Activated T-cell treated with anti-CD3 and anti-CD28 coated beads, Interleukin-2, amount 50 U/mL, for 24 hours (primary cell): ENCODE measurements around the gene GRID1.

Experiments used
- DNase-seq: peaks from one replicate; pipeline ENCODE4 v3.0.0-alpha.2; 2020
- H3K27ac Mint-ChIP-seq: 2 replicates; pipeline ENCODE4 v1.8.0; 2020; ENCODE audit warnings: mild to moderate bottlenecking, mixed read lengths
- H3K27me3 Mint-ChIP-seq: 2 replicates; pipeline ENCODE4 v1.8.0; 2020; ENCODE audit warnings: mixed read lengths
- H3K36me3 Mint-ChIP-seq: 2 replicates; pipeline ENCODE4 v1.8.0; 2020; ENCODE audit warnings: low read depth, mixed read lengths
- H3K4me1 Mint-ChIP-seq: 2 replicates; pipeline ENCODE4 v1.8.0; 2020; ENCODE audit warnings: low read depth, mixed read lengths
- H3K4me3 Mint-ChIP-seq: 2 replicates; pipeline ENCODE4 v1.8.0; 2020; ENCODE audit warnings: mild to moderate bottlenecking, moderate library complexity, mixed read lengths
- H3K9me3 Mint-ChIP-seq: 2 replicates; pipeline ENCODE4 v1.8.0; 2020; ENCODE audit warnings: mixed read lengths

GRID1 gene

DNA sequence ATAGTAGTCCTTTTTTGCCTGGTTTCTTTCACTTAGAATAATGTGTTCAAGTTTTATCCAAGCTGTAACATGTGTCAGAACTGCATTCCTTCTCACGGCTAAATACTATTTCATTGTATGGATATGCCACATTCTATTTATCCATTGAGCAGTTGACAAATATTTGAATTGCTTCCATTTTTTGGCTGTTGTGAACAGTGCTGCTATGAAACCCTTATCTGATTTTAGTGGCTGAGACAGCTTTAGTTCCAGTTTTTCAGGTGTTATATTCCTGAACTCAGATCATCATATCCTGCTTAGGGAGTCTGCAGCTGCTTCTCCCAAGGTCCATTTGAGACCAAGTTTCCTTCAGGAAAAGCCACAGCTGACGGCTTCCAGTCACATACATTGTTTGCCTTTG, 339.2 kb downstream of the GRID1 start:
- Mint-ChIP-seq H3K27me3 (peaks cover 29% of the 10 kb centered on the region), H3K27ac (no peak overlapping the region), H3K4me3 (no peak overlapping the region), H3K4me1 (no peaks in the 10 kb centered on the region), H3K36me3 (no peaks in the 10 kb centered on the region), H3K9me3 (no peaks in the 10 kb centered on the region)
- DNase-seq: no peak

DNA sequence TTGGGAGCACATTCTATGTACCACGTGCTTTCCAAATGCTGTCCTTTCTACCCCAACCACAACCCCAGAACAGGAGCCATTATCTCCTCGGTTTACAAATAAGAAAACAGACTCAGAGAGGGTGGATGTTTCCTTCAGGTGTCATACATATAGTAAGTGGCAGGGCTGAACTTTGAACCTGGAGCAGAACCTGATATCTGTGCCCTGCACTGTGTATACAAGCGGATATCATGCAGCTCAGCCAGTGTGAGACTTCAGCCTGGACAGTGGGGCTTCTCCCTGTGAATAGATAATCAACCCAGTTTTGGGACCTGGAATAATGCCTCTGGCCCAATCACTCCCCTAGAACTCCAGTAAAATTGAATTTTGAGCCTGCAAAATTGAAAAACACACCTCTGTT, 341.1 kb downstream of the GRID1 start:
- DNase-seq: no peak
- no peaks in the 10 kb centered on the region for H3K4me1 Mint-ChIP-seq
- H3K36me3 Mint-ChIP-seq: no peaks in the 10 kb centered on the region
- peaks cover 25% of the 10 kb centered on the region for H3K27me3 Mint-ChIP-seq
- no peak overlapping the region for H3K4me3 Mint-ChIP-seq
- no peak overlapping the region for H3K27ac Mint-ChIP-seq
- no peaks in the 10 kb centered on the region for H3K9me3 Mint-ChIP-seq

DNA sequence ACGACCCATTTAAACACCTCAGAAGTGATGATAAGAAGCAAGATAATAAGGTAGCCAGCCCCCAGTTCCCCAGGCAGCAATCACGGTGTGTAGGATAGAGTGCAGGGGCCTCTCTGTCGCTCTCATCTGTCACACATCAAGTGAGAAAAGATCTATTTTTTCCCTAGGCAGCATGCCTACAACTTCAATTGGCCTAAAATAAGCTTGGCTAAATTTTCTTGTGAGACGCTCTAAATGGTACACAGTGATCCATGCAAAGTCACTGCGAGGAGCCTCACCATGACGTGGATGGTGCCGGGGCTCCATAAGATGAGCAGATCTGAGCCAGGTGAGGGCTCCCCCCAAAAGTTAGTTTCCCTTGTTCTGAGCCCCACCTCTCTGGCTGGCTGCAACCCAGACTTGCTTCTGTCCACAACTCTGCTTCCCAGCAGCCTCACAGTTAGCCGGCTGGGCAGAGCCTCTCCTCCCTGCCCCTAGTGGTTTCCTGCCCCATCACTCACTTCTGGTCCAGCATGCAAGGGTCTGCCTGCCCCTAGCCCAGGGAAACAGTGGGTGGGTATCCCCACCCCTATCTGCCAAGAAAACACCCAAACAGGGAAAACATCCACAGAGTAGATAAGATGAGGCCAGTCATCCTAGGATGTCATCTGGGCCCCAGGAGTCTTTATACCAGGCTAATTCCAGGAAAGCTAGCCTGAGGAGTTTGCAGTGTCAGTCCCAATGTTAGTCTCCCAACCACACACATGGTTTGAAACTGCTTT, 342.1 kb downstream of the GRID1 start:
- H3K4me1 Mint-ChIP-seq: no peaks in the 10 kb centered on the region
- no peaks in the 10 kb centered on the region for H3K36me3 Mint-ChIP-seq
- H3K9me3 Mint-ChIP-seq: no peaks in the 10 kb centered on the region
- no peak overlapping the region for H3K27ac Mint-ChIP-seq
- H3K4me3 Mint-ChIP-seq: no peak overlapping the region
- peaks cover 17% of the 10 kb centered on the region for H3K27me3 Mint-ChIP-seq
- DNase-seq: no peak

DNA sequence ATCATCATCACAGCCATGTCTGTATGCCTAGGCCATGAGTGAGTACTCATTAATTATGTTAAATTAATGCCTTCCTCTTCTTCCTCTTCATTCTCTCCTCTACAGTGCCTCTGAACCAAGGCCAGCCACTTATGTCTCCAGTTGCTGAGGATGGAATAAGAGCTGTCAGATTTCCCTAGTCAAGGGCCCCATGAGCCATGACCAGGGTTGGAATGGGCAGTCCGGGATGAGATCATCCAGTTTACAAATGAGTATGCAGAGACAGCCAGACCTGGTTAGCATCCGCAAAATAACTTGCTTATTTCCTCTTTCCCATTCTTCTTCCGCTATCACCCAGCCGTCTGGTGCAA, 342.7 kb downstream of the GRID1 start:
- Mint-ChIP-seq H3K4me3 (no peak overlapping the region), H3K4me1 (no peaks in the 10 kb centered on the region), H3K27me3 (peaks cover 13% of the 10 kb centered on the region), H3K27ac (no peak overlapping the region), H3K9me3 (no peaks in the 10 kb centered on the region), H3K36me3 (no peaks in the 10 kb centered on the region)
- no peak for DNase-seq

GRCh38 chr10:86023336-86023735, 343.3 kb downstream of the GRID1 start:
- Mint-ChIP-seq H3K4me3 (no peak overlapping the region), H3K27ac (no peak overlapping the region), H3K27me3 (peaks cover 11% of the 10 kb centered on the region), H3K36me3 (no peaks in the 10 kb centered on the region), H3K9me3 (no peaks in the 10 kb centered on the region), H3K4me1 (no peaks in the 10 kb centered on the region)
- DNase-seq: no peak

DNA sequence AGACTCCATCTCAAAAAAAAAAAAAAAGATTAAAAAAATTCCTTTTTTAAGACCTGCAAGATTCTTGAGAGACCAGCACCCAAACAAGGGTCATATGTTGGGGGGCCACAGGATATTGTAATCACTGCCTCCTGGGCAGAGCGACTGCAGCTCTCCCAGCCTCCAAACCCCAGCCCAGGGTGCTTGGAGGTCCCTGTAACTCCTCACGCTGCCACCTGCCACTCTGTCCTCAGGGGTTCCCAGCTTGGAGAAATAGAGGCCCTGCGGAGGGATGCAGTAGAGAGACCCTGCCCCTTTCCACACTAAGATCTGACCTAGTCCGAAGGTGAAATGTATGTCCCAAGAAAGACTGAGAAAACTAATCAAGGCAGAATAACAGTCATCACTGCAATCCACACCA, 343.7 kb downstream of the GRID1 start:
- H3K27me3 Mint-ChIP-seq: peaks cover 8% of the 10 kb centered on the region
- H3K27ac Mint-ChIP-seq: no peak overlapping the region
- H3K4me3 Mint-ChIP-seq: no peak overlapping the region
- H3K36me3 Mint-ChIP-seq: no peaks in the 10 kb centered on the region
- no peak for DNase-seq
- H3K9me3 Mint-ChIP-seq: no peaks in the 10 kb centered on the region
- H3K4me1 Mint-ChIP-seq: peaks cover 1% of the 10 kb centered on the region

DNA sequence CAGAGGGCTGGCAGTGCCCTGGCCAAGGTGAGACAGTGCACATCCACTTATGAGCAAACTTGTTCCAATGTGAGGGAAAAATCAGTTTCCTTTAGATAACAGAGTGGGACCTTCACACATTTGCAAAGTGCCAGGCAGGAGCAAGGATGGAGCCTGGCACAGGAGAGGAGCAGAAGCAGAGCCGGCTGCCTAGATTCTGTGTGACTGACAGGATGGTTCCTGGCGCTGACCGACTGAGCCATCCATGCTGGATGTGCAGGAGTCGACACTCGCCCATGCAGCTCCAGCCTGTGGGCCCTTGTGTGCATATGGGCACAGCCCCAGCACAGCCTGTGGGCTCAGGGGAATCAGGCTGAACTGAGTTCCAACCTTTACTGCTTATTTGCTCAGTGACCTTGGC, 346.5 kb downstream of the GRID1 start:
- Mint-ChIP-seq H3K4me1 (peaks cover 5% of the 10 kb centered on the region), H3K27me3 (no peaks in the 10 kb centered on the region), H3K27ac (no peak overlapping the region), H3K4me3 (no peak overlapping the region), H3K9me3 (no peaks in the 10 kb centered on the region), H3K36me3 (no peaks in the 10 kb centered on the region)
- no peak for DNase-seq

DNA sequence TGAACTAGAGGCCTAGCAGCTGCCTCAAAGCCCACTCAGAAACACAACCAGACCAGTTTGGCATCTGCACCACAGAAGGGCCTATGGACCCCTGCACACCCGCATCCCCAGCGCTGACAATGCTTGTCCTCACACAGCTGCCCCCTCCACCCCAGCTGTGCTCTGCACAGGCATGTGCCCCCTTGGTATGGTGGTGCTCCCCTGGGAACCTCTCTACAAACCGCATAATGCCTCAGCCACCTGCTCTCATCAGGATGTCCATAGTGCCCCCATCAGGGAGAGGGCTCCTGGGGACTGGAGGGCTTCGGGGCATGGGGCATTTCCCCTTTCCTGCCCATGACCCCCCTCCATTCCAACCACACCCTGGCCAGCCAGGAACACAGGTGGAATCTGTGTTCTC, 347.5 kb downstream of the GRID1 start:
- Mint-ChIP-seq H3K36me3 (no peaks in the 10 kb centered on the region), H3K4me3 (no peak overlapping the region), H3K27me3 (no peaks in the 10 kb centered on the region), H3K9me3 (no peaks in the 10 kb centered on the region), H3K4me1 (peaks cover 5% of the 10 kb centered on the region), H3K27ac (no peak overlapping the region)
- no peak for DNase-seq

GRCh38 chr10:86018735-86019058, 347.9 kb downstream of the GRID1 start:
- Mint-ChIP-seq H3K36me3 (no peaks in the 10 kb centered on the region), H3K4me3 (no peak overlapping the region), H3K27me3 (no peaks in the 10 kb centered on the region), H3K27ac (no peak overlapping the region), H3K9me3 (no peaks in the 10 kb centered on the region), H3K4me1 (peaks cover 5% of the 10 kb centered on the region)
- DNase-seq: no peak

DNA sequence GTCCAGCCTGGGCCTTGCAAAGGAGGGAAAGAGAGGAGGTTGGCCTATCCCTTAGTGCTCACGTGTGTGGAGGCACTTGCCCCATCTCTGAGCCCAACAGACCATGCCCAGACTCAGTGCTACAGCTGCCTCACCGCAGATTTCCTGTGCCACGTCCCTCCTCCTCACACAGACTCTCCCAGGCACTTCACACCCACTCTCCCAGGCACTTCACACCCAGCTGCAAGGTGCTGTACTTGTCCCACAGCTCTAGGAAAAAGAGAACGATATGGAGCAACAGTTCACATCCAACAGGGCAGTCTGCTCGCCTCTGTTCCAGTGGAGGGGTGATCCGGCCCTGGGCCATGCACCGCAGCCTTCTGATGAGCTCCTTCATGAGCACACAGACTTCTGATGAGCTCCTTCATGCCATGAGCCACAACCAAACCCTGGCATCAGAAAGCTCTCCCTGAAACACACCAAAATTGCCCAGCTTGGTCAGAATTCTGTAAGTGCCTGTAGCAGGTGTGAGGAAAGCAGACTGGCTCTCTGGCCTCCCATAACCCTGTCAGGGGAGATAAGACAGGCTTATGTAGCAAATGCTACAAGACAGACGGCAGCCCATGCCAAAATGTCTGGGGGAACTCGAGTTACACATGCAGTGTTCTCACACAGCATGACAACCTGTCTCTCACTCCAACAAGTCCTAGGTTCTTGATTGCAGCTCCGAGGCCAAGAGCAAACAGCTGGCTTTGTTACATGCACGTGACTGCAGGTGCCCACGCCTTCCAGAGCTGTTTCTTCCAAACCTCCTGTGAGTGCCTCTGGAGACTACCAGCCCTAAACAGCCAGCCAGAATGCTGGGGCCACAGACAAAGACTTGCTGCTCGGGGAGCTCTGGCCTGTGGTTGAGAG, 348.5 kb downstream of the GRID1 start:
- Mint-ChIP-seq H3K9me3 (no peaks in the 10 kb centered on the region), H3K4me1 (peaks cover 5% of the 10 kb centered on the region), H3K36me3 (no peaks in the 10 kb centered on the region), H3K27ac (no peak overlapping the region), H3K27me3 (no peaks in the 10 kb centered on the region), H3K4me3 (no peak overlapping the region)
- no peak for DNase-seq

DNA sequence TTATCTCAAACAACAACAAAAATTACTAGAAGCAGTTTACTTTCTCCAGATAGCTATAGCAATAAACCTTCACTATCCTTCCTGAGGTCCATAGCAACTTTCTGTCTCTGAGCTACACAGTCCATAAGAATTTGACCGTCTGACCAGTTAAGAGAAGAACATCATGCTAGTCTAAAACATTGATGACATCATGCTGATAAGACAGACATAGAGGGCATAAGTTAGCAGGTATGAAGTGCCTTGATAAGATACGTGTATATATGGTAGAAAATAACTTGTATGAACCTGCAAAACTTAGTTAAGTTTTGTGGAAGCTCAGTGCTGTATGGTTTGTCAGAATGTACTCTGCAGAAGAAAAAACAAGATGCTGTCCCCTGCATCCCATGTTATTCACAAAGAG, 353.0 kb downstream of the GRID1 start:
- Mint-ChIP-seq H3K9me3 (no peaks in the 10 kb centered on the region), H3K4me1 (peaks cover 5% of the 10 kb centered on the region), H3K36me3 (no peaks in the 10 kb centered on the region), H3K27ac (no peak overlapping the region), H3K4me3 (no peak overlapping the region), H3K27me3 (peaks cover 8% of the 10 kb centered on the region)
- DNase-seq: no peak

- Mint-ChIP-seq H3K4me3 (no peak overlapping the region), H3K27ac (no peak overlapping the region), H3K36me3 (no peaks in the 10 kb centered on the region), H3K4me1 (no peaks in the 10 kb centered on the region), H3K9me3 (no peaks in the 10 kb centered on the region), H3K27me3 (peaks cover 33% of the 10 kb centered on the region)
- no peak for DNase-seq
These were observed 359.4 kb downstream of the GRID1 start for GRCh38 chr10:86007171-86007570.

GRCh38 chr10:86004337-86004736, 362.3 kb downstream of the GRID1 start:
- Mint-ChIP-seq H3K4me1 (no peaks in the 10 kb centered on the region), H3K36me3 (no peaks in the 10 kb centered on the region), H3K4me3 (no peak overlapping the region), H3K27me3 (peaks cover 27% of the 10 kb centered on the region), H3K9me3 (no peaks in the 10 kb centered on the region), H3K27ac (no peak overlapping the region)
- DNase-seq: no peak

DNA sequence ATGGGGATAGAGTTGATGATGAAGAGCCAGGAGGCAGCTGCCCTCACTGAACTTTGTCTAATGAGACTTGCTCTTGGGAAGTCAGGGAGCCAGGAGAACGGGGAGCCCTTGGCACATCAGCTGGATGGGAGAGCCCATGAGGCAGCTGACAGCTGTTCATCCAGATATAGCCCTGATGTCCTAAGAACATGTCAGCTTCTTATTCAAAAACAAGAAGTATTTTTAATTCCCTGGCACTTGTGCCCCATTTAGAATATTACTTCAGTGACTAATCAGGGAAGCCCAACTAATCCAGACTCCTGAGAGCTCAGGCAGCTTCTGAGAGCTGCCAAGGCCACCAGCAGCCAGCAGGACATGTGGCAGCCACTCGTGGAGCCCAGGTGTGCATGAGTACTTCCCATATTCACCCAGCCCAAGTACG, 363.4 kb downstream of the GRID1 start:
- H3K9me3 Mint-ChIP-seq: no peaks in the 10 kb centered on the region
- no peak overlapping the region for H3K27ac Mint-ChIP-seq
- H3K4me3 Mint-ChIP-seq: no peak overlapping the region
- DNase-seq: no peak
- no peaks in the 10 kb centered on the region for H3K4me1 Mint-ChIP-seq
- H3K27me3 Mint-ChIP-seq: peaks cover 22% of the 10 kb centered on the region
- no peaks in the 10 kb centered on the region for H3K36me3 Mint-ChIP-seq

GRCh38 chr10:86001521-86001920, 365.1 kb downstream of the GRID1 start:
- DNase-seq: no peak
- H3K9me3 Mint-ChIP-seq: no peaks in the 10 kb centered on the region
- H3K27ac Mint-ChIP-seq: no peak overlapping the region
- no peaks in the 10 kb centered on the region for H3K4me1 Mint-ChIP-seq
- peaks cover 16% of the 10 kb centered on the region for H3K27me3 Mint-ChIP-seq
- H3K4me3 Mint-ChIP-seq: no peak overlapping the region
- H3K36me3 Mint-ChIP-seq: no peaks in the 10 kb centered on the region
